GM06990 (cell line): ENCODE measurements around the gene FDPS.
A peak's percentile ranks its signal among the peaks of the same experiment; 100 is the strongest.
"Not testable (repeated sequence)": the region's sequence is repeated elsewhere in the genome, so short reads cannot be mapped to it uniquely, and the experiment has no call there.

Experiments used
- DNase-seq: peaks from one replicate; pipeline ENCODE4 v3.0.0-alpha.2; 2011; ENCODE audit not compliant: insufficient read length; ENCODE audit errors: extremely low read depth
- H3K27me3 ChIP-seq: replicated peaks from 2 replicates; pipeline ENCODE4 v1.6.0; 2011; ENCODE audit warnings: low read length; ENCODE audit not compliant: control insufficient read depth, insufficient read depth
- H3K36me3 ChIP-seq: 2 replicates; pipeline ENCODE4 v1.5.1; 2011; ENCODE audit warnings: low read length; ENCODE audit not compliant: control insufficient read depth, insufficient read depth
- H3K4me3 ChIP-seq: replicated peaks from 2 replicates; pipeline ENCODE4 v1.5.1; 2011; ENCODE audit warnings: low read depth, mild to moderate bottlenecking, control low read depth, low read length
- TF ChIP-seq, protein P1 (sequence below): IDR thresholded peaks from 2 replicates; pipeline ENCODE4 v1.5.1; 2011; ENCODE audit warnings: low read length, control low read depth, mild to moderate bottlenecking, inconsistent platforms; ENCODE audit not compliant: insufficient read depth, poor library complexity, severe bottlenecking

Gene FDPS

DNA sequence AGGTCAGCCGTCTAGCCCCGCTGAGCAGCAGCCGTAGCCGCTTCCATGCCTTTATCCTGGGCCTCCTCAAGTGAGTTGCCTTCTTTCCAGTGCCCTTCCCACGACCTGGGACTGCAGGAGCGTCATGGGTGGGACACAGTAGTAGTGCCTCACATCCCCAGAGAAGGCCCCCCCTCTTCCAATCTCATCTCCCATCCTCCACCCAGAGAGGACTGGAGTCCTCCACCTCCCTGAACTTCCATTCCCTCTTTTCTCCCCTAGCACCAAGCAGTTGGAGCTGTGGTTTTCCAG, 16.9 kb downstream of the FDPS start:
- Histone ChIP-seq H3K4me3 (no peak overlapping the region), H3K27me3 (no peaks in the 10 kb centered on the region), H3K36me3 (peaks cover 5% of the 10 kb centered on the region)
- TF ChIP-seq, protein P1, sequence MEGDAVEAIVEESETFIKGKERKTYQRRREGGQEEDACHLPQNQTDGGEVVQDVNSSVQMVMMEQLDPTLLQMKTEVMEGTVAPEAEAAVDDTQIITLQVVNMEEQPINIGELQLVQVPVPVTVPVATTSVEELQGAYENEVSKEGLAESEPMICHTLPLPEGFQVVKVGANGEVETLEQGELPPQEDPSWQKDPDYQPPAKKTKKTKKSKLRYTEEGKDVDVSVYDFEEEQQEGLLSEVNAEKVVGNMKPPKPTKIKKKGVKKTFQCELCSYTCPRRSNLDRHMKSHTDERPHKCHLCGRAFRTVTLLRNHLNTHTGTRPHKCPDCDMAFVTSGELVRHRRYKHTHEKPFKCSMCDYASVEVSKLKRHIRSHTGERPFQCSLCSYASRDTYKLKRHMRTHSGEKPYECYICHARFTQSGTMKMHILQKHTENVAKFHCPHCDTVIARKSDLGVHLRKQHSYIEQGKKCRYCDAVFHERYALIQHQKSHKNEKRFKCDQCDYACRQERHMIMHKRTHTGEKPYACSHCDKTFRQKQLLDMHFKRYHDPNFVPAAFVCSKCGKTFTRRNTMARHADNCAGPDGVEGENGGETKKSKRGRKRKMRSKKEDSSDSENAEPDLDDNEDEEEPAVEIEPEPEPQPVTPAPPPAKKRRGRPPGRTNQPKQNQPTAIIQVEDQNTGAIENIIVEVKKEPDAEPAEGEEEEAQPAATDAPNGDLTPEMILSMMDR = no peak
- DNase-seq = no peak

DNA sequence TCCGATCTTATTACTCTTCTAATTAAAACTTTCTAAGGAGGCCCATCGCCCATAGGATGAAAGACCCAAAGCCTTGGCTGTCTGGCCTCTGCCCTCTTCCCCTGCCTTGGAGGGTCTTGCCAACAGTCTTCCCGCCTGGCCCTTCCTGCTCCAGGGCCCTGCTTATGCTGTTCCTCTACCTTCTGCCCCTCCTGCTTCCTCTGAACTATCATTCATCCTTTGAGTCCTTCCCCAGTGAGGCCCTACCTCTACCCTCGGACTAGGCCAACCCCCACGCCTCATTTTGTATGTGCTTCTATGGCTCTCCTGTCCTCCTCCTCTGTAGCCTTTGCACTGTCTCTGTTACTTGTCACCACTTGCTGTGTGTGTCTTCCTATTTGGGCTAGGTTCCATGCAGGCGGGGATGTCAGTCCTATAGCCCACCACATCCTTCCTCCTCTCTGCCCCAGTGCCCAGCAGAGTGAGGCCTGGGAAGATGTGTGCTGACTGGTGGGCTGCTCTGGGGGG, 17.4 kb downstream of the FDPS start:
- TF ChIP-seq, protein P1 = no peak
- Histone ChIP-seq H3K36me3 (peaks cover 9% of the 10 kb centered on the region), H3K4me3 (no peak overlapping the region), H3K27me3 (no peaks in the 10 kb centered on the region)
- no peak for DNase-seq

DNA sequence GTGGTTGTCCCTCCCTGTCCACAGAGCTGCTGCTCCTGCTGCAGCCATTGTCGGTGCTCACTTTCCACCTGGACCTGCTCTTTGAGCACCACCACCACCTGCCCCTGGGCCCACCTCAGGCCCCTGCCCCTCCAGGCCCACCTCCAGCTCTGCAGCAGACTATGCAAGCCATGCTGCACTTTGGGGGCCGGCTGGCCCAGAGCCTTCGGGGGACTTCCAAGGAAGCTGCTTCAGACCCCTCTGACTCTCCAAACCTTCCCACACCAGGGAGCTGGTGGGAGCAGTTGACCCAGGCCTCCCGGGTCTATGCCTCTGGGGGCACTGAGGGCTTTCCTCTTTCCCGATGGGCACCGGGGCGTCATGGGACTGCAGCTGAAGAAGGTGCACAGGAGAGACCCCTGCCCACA, 18.0 kb downstream of the FDPS start:
- Histone ChIP-seq H3K27me3 (no peaks in the 10 kb centered on the region), H3K36me3 (peaks cover 9% of the 10 kb centered on the region), H3K4me3 (no peak overlapping the region)
- peak; percentile 15 for DNase-seq
- TF ChIP-seq, protein P1 = no peak

DNA sequence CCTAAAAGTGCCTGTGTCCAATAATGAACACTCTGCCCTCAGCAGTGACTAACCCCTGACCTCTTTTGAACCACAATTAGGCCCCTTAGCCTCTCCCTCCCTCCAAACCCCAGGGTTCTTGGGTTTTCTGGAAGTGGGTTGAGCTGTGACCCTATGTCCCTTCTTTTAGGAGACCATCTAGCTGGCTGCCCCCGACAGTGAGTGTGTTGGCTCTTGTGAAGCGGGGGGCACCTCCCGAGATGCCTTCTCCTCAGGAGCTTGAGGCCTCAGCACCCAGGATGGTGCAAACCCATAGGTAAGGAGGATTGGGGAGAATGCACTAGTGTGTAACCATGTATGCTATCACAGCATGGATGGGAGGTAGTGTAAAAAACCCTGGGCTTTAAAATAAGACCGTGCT, 19.3 kb downstream of the FDPS start:
- Histone ChIP-seq H3K27me3 (no peaks in the 10 kb centered on the region), H3K4me3 (no peak overlapping the region), H3K36me3 (peaks cover 9% of the 10 kb centered on the region)
- TF ChIP-seq, protein P1 = no peak
- DNase-seq = no peak

DNA sequence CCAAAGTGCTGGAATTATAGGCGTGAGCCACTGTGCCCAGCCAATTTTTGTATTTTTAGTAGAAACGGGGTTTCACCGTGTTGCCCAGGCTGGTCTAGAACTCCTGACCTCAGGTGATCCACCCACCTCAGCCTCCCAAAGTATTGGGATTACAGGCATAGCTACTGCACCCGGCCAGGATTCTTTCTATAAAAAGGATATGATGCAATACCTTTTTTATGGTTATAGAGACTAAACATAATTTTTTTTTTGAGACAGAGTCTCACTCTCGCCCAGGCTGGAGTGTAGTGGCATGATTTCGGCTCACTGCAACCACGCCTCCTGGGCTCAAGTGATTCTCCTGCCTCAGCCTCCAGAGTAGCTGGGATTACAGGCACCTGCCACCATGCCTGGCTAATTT, 20.2 kb downstream of the FDPS start:
- H3K4me3 ChIP-seq, H3K36me3 ChIP-seq, DNase-seq, H3K27me3 ChIP-seq: not testable (repeated sequence)

DNA sequence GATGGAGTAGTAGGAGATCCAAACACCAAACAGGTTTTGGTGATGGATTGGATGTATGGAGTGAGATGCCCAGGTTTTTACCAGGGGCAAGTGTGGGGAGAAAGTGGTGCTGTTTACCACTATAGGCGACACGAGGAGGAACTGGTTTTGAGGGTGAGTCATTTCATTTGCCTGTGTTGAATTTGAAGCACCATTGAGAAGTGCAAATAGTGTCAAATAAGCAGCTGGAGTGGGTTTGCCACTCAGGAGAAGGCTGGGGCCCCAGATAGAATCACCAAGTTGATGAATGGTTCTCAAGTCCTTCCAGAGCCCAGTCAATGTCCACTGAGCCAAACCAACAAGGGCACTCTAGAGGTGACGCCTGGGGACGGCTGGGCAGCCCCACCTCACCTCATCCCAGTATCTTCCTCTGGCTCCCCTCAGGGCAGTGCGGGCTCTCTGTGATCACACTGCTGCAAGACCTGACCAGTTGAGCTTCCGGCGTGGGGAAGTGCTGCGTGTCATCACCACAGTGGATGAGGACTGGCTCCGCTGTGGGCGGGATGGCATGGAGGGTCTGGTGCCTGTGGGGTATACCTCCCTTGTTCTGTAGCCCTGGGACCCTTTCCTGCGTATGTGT, 21.4 kb downstream of the FDPS start:
- TF ChIP-seq, protein P1 = no peak
- Histone ChIP-seq H3K36me3 (peaks cover 13% of the 10 kb centered on the region), H3K27me3 (no peaks in the 10 kb centered on the region), H3K4me3 (no peak overlapping the region)
- DNase-seq = no peak
